Measurements from ENCODE around the gene CALHM1.
"Not testable (repeated sequence)": the region's sequence is repeated elsewhere in the genome, so short reads cannot be mapped to it uniquely, and the experiment has no call there.

Gene CALHM1

GRCh38 chr10:103429647-103430046 lies 29.1 kb downstream of the CALHM1 start:
- no peak for DNase-seq (ENCODE audit: low read depth)

- no peak for DNase-seq (ENCODE audit: low read depth)
Measured at GRCh38 chr10:103428989-103429643, 29.6 kb downstream of the CALHM1 start.

DNA sequence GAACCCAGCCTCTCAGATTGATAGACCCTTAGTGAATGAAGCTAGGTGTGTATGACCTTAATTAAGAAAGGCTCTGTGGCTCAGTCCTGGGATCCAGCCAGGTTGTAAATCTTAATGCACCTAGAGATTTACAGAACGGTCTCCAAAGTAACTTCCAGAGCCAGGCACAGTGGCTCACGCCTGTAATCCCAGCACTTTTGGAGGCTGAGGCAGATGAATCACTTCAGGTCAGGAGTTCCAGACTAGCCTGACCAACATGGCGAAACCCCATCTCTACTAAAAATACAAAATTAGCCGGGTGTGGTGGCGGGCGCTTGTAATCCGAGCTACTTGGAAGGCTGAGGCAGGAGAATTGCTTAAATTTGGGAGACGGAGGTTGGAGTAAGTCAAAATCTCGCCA lies 30.8 kb downstream of the CALHM1 start:
- DNase-seq (ENCODE audit: low read depth) = no peak

- DNase-seq (ENCODE audit: low read depth) = no peak
Measured at GRCh38 chr10:103423748-103424147, 35.0 kb downstream of the CALHM1 start.

DNA sequence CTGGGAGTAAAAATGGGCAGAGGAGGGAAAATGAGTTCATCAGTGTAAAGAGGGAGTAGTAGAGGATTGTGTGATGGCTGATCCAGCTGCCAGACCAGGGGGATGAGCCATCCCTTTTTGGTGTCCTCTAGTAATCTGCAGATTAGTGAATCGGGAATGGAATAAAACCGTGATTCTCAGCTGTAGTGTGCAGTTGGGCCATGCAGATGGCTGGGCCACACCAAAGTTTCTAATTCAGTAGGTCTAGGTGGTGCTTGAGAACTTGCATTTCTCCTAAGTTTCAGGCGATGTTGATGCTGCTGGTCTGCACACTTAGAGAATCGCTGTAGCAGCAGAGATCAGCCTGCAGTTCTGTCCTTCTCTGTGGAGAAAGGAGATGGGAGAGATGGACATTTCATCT lies 39.6 kb downstream of the CALHM1 start:
- DNase-seq (ENCODE audit: low read depth) = no peak

GRCh38 chr10:103417601-103418000 lies 41.1 kb downstream of the CALHM1 start:
- DNase-seq (ENCODE audit: low read depth) = no peak

GRCh38 chr10:103417148-103417469 lies 41.6 kb downstream of the CALHM1 start:
- not testable (repeated sequence) for DNase-seq (ENCODE audit: low read depth)

DNA sequence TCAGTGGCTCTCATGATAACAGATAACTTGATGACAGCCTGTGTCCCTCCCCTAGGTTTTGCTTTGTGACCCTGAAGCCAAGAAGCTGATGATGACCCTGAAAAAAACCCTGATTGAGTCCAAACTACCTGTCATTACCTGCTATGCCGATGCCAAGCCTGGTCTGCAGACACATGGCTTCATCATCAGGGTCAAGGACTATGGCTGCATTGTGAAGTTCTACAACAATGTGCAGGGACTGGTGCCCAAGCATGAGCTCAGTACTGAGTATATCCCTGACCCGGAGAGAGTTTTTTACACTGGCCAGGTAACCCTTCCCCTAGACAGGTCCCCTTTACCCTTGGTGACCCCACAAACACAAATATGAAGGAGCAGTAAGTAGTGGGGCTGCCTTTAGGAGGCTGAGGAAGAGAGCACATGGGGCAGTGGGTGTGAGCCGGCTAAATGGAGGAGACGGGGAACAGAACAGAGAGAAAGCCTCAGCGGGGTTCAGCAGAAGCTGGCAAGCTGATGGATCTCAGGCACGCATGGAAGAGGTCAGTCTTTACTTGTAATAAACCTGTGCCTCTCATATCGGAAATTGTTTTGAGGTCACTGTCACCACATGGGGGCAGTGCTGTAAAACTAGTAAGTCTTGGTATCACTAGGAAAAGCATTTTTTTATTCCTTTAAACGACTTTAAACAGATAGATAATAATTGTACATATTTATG lies 42.1 kb downstream of the CALHM1 start:
- peak; percentile 33 for DNase-seq (ENCODE audit: low read depth)

DNA sequence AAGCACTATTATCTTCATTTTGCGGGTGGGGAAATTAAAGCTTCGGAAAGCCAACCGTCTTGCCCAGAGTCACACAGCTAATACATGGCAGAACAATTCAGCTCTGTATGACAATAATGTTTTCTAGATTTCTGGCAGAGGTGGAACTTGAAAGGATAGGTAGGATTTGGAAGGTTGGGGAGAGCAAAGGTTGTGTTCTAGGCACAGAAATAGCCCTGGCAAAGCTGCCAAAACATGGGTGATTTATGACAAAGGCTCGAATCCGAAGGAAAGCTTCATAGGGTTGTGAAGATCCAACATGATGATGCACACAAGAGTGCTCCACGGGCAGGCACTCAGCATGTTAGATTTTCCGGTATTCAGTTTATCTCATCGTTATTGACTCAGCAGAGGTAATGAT lies 43.1 kb downstream of the CALHM1 start:
- DNase-seq (ENCODE audit: low read depth) = no peak

DNA sequence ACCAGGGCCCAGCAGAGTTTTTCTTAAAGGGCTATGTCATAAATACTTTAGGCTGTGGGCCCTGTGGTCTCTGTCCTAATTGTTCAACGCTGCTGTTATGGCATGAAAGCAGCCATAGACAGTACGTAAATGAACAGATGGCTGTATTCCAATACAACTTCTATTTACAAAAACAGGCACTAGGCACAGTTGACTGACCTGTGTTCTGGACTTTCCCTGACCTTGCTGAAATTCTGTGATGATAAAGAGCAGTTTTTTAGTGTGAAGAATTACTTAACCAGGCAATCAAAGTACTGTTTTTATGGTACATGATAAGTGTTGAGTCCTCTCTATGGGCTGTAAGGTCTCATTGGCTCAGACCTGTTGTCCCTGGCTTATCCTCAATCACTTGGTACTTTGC lies 45.1 kb downstream of the CALHM1 start:
- no peak for DNase-seq (ENCODE audit: low read depth)
